22Rv1 (cell line): Measurements from ENCODE around the gene NECTIN2.

Experiments used
- H3K27ac ChIP-seq: fragments of 450-650 bp; 2 replicates; pipeline ENCODE4 v1.5.1; 2017
- CTCF ChIP-seq: fragments of 450-650 bp; IDR thresholded peaks from 2 replicates; pipeline ENCODE4 v1.5.1; 2017; ENCODE audit warnings: mild to moderate bottlenecking
- ZFX ChIP-seq: fragments of 450-650 bp; IDR thresholded peaks from 2 replicates; pipeline ENCODE4 v1.6.1; 2017; ENCODE audit warnings: antibody characterized with exemption, borderline replicate concordance

NECTIN2 gene

GRCh38 chr19:44813070-44813840 lies 32.8 kb upstream of the NECTIN2 start:
- TF ChIP-seq CTCF = no peak
- no peak for TF ChIP-seq ZFX
- no peak overlapping the region for H3K27ac ChIP-seq

GRCh38 chr19:44813841-44814470 lies 32.1 kb upstream of the NECTIN2 start:
- no peak for TF ChIP-seq CTCF
- no peak for TF ChIP-seq ZFX
- H3K27ac ChIP-seq = no peak overlapping the region

GRCh38 chr19:44814517-44814916 lies 31.6 kb upstream of the NECTIN2 start:
- TF ChIP-seq ZFX (no peak), CTCF (no peak)
- H3K27ac ChIP-seq = no peak overlapping the region

GRCh38 chr19:44816301-44816700 lies 29.8 kb upstream of the NECTIN2 start:
- H3K27ac ChIP-seq = no peak overlapping the region
- TF ChIP-seq CTCF (no peak), ZFX (no peak)

GRCh38 chr19:44817725-44818465 lies 28.2 kb upstream of the NECTIN2 start:
- no peak overlapping the region for H3K27ac ChIP-seq
- no peak for TF ChIP-seq CTCF
- TF ChIP-seq ZFX = no peak

- TF ChIP-seq ZFX = no peak
- no peak for TF ChIP-seq CTCF
- H3K27ac ChIP-seq = no peak overlapping the region
These were observed 27.5 kb upstream of the NECTIN2 start for GRCh38 chr19:44818466-44819031.
